ENCODE results near the gene RSPH9. TPM values are rescaled to one million over a fixed set of nuclear protein-coding genes. Genes with fewer than 3 reads are reported as not detected.

The RSPH9 gene
- total RNA-seq, 6 experiments from 2014 or later: not detected

- intact Hi-C loops (cut with DNase I): no loop called here
- TF ChIP-seq CTCF (IDR thresholded peaks at IDR 0.05) (no peak), POLR2A (IDR thresholded peaks at IDR 0.05) (no peak)
- WGBS (ENCODE audit: insufficient coverage, low coverage, low lambda C conversion rate, missing lambda C conversion rate): 85% methylated on average over 4 of the region's 7 CpGs
- ATAC-seq (no peak), DNase-seq (no peak)
- H3K4me1 ChIP-seq: peaks cover 0 to 9% (median 0%) of the 10 kb centered on the region in 4 donors
- H3K36me3 ChIP-seq: peaks cover 0 to 54% (median 25%) of the 10 kb centered on the region in 4 donors
- no peak overlapping the region for H3K4me3 ChIP-seq
- H3K27ac ChIP-seq: no peak overlapping the region
- no peaks in the 10 kb centered on the region for H3K27me3 ChIP-seq
- H3K9me3 ChIP-seq: no peaks in the 10 kb centered on the region
Measured at GRCh38 chr6:43676962-43677606, 32.2 kb downstream of the RSPH9 start.

- WGBS (ENCODE audit: insufficient coverage, low coverage, low lambda C conversion rate, missing lambda C conversion rate): 89% methylated on average over 6 of the region's 7 CpGs
- intact Hi-C loops (cut with DNase I): no loop called here
- peaks cover 0 to 54% (median 25%) of the 10 kb centered on the region in 4 donors for H3K36me3 ChIP-seq
Measured at GRCh38 chr6:43677759-43678158, 32.9 kb downstream of the RSPH9 start.

GRCh38 chr6:43678341-43678740, 33.5 kb downstream of the RSPH9 start:
- ATAC-seq (no peak), DNase-seq (no peak)
- H3K9me3 ChIP-seq: no peaks in the 10 kb centered on the region
- H3K4me3 ChIP-seq: no peak overlapping the region
- TF ChIP-seq POLR2A (IDR thresholded peaks at IDR 0.05) (no peak), CTCF (IDR thresholded peaks at IDR 0.05) (no peak)
- no peak overlapping the region for H3K27ac ChIP-seq
- H3K4me1 ChIP-seq: no peaks in the 10 kb centered on the region
- H3K36me3 ChIP-seq: peaks cover 0 to 54% (median 25%) of the 10 kb centered on the region in 4 donors
- WGBS (ENCODE audit: insufficient coverage, low coverage, low lambda C conversion rate, missing lambda C conversion rate): 98% methylated on average over 7 of the region's 7 CpGs
- H3K27me3 ChIP-seq: no peaks in the 10 kb centered on the region
- intact Hi-C loops (cut with DNase I): no loop called here

More at GRCh38 chr6:43677759-43678158, 32.9 kb downstream of the RSPH9 start:
- Histone ChIP-seq H3K4me1 (peaks cover 0 to 3% (median 0%) of the 10 kb centered on the region in 4 donors), H3K9me3 (no peaks in the 10 kb centered on the region), H3K4me3 (no peak overlapping the region), H3K27ac (no peak overlapping the region), H3K27me3 (no peaks in the 10 kb centered on the region)
- no peak for ATAC-seq
- no peak for TF ChIP-seq POLR2A (IDR thresholded peaks at IDR 0.05)
- TF ChIP-seq CTCF (IDR thresholded peaks at IDR 0.05): no peak
- no peak for DNase-seq

- DNase-seq: no peak
- Histone ChIP-seq H3K27ac (no peak overlapping the region), H3K36me3 (peaks cover 0 to 50% (median 22%) of the 10 kb centered on the region in 4 donors), H3K4me1 (no peaks in the 10 kb centered on the region), H3K9me3 (no peaks in the 10 kb centered on the region), H3K4me3 (no peak overlapping the region), H3K27me3 (no peaks in the 10 kb centered on the region)
- WGBS (ENCODE audit: insufficient coverage, low coverage, low lambda C conversion rate, missing lambda C conversion rate): 81% methylated on average over 4 of the region's 6 CpGs
- TF ChIP-seq POLR2A (IDR thresholded peaks at IDR 0.05) (no peak), CTCF (IDR thresholded peaks at IDR 0.05) (no peak)
- intact Hi-C loops (cut with DNase I): no loop called here
- no peak for ATAC-seq
Measured at GRCh38 chr6:43679057-43679456, 34.2 kb downstream of the RSPH9 start.
